ENCODE data around the gene BCKDHA.
"Not testable (repeated sequence)": the region's sequence is repeated elsewhere in the genome, so short reads cannot be mapped to it uniquely, and the experiment has no call there.

BCKDHA gene

DNA sequence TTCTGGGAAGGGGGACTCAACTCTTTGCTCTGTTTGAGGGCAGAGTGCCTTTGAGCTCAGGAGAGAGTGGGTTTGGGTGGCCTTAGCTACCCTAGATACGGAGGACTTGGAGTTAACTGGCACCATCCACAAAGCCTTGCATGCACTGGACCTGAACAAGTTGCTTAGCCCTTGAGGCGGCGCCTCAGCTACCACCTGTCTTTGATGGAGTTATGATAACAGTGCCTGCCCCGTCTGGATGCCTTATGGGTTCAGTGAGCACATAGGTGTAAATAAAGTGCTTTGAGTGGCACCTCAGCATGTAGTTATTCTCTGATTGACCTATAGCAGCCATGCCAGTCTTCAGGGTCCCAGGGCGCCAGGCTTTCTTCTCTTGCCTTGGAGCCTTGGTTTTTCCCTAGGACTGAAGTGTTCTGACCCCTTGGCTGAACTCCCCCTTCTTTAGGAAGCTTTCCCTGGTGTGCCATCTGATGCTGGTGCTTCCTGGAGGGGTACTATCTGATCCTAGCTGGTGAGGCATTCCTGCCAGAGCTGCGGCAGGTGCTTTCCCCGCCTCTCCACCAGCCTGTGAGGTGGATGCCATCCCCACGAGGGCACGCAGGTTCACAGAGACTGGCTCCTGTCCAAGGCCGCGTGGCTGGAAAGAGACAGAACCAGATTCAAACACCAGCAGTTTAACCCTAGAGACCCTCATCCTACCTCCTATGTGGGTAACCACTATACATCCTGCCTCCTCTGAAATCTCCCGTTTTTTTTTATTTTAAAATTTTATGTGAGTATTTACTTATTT is 5.8 kb downstream of the BCKDHA start:
- DNase-seq (ENCODE audit: low read depth, low spot score), result no peak

DNA sequence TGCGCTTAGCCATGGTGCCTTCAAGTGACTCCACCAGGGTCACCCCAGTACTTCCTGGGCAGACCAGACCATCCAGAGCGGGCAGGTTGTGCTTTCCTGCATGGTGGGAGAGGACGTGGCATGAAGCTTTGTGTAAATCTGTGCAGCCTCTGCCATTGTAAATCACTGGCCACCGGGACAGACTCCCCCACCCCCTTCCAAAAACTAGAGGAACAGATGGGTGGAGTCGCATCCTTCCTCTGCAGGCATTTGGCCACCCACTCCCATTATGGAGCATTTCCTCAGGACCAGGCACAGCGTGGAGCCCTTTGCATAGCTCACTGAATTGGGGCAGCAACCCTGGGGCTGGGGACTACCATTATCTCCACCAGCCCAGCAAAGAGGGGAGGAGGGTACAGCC is 8.2 kb downstream of the BCKDHA start:
- DNase-seq (ENCODE audit: low read depth, low spot score), result no peak

DNA sequence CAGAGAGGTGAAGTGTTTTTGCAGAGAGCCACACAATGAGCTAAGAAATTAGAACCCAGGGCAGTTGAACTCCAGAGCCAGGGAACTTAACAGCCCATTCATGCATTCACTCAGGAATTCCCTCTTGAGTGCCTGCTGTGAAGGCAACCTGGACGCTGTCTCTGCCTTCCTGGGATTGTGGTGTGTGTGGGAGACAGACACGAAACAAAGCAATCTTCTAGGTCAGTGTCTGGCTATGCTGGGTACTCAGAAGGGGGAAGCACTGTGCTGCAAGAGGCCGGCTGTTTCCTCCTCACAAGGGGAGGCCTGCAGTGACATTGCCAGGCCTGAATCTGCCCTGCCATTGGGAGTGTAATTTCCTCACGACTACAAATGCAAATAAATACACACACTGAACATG is 9.7 kb downstream of the BCKDHA start:
- DNase-seq (ENCODE audit: low read depth, low spot score), result peak; percentile 64

DNA sequence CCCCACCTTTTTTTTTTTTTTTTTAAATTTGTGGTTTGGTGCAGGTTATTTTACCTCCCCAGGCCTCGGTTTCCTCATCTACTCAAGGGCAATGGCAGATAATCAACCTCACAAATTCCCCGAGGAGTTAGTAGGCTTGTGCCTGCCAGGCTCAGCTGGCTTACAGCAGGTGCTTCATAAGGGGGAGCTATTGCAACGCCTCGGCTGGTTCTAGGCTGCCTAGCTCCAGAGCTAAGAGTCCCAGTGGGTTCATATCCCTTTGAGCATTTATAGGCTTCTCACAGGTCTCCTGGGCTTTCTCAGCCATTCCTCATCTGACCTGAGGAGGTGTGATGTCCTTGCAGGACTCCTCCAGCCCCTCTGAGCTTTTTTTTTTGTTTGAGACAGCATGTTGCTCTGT is 10.6 kb downstream of the BCKDHA start:
- no peak for DNase-seq (ENCODE audit: low read depth, low spot score)

DNA sequence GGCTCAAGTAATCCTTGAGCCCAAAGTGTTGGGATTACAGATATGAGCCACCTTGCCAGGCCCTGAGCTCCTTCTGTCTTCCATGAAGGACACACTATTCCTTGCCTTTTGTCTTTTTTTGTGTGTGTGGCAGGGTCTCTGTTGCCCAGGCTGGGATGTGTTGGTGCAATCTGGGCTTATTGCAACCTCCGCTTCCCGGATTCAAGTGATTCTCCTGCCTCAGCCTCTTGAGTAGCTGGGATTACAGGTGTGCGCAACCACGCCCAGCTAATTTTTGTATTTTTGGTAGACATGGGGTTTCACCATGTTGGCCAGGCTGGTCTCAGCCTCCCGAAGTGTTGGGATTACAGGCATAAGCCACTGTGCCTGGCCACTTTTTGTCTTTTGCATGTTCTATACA is 11.2 kb downstream of the BCKDHA start:
- not testable (repeated sequence) for DNase-seq (ENCODE audit: low read depth, low spot score)

DNA sequence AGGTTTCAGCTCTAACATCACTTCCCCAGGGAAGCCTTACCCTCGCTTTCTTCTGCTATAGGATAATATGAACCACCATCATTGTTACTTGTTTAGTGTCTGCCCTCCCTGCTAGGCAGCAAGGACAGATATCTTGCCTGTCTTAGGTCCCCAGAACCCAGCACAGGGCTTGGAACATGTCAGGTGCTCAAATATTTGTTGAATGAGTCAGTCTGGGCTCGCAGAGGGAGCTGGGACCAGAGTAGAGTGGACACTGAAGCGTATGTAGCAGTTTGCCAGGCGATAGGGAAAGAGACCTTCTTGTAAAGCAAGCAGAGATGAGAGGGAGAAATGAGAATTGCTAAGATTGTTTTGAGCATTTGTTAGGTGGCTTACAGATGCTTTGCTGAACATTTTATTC is 11.7 kb downstream of the BCKDHA start:
- peak; percentile 84 for DNase-seq (ENCODE audit: low read depth, low spot score)

DNA sequence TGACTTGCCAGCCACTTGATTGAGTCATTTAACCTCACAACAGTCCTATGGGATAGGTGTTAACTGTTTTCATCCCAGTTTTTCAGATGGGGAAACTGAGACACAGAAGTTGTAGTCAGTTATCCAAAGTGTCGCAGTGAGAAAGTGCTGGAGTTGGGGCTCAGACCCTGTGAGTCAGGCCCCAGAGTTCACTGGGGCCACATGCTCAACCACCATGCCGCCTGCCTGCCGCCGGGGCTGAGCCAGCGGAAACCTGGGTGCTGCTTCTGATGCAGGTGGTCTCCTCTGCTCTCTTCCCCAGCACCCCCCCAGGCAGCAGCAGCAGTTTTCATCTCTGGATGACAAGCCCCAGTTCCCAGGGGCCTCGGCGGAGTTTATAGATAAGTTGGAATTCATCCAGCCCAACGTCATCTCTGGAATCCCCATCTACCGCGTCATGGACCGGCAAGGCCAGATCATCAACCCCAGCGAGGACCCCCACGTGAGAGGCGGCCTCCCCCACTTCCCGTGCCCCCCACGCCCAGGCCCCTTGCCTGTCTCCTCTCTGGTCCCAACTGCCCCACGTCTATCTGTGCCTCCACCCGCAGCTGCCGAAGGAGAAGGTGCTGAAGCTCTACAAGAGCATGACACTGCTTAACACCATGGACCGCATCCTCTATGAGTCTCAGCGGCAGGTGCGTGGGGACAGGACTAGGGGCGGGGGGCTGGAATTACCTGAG is 12.9 kb downstream of the BCKDHA start:
- no peak for DNase-seq (ENCODE audit: low read depth, low spot score)

DNA sequence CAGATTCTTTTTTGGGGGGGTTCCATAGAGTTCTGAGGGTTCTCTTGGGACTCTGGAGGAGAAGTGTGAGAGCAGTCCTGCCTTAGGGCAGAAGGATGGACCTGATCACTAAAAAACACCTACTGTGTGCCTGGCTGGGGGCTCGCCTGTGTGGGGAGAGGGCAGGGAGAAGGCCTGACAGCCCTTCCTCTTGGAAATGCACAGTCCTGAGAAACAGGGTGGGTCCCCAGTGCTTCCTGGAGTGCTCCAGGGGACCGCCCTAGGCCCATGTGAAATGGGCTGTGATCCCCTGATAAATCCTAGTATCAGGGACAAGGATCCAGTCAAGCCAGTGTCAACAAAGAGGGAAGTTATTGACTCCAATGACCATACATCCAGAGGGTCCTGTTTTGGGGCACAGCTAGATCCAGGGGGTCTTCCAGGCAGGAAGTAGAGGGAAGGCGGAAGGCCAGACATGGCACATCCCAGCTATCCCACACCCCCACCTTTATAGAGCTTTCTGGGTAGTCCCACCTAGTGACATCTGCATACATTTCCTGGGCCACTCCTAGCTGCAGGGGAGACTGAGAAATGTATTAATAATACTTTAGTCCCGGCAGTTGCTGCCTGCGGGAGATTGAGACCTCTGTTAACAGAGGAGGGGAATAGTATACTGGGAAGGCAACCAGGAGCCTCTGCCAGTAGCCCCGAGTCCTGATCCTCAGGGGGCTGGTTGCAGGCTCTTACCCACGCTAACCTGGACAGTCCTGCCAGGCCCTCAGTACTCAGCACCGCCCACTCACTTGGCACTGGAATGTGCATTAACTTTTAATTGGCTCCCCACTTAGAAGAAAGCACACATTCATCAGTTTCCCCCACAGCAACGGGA is 13.7 kb downstream of the BCKDHA start:
- no peak for DNase-seq (ENCODE audit: low read depth, low spot score)

DNA sequence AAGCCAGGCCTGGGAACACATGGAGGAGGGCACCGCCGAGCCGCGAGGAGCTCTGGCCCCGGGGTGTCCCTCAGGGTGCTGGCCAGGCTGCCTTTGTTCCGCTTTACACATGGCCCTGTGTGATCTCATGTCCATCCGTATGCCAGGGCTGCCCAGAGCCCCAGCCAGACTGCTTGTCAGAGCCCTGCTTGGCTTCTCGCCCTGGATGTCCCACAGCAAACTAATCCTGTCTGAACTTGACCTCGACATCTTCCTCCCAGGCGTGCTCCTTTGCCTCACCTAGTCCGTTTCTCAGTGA is 14.3 kb downstream of the BCKDHA start:
- DNase-seq (ENCODE audit: low read depth, low spot score), result peak; percentile 44

DNA sequence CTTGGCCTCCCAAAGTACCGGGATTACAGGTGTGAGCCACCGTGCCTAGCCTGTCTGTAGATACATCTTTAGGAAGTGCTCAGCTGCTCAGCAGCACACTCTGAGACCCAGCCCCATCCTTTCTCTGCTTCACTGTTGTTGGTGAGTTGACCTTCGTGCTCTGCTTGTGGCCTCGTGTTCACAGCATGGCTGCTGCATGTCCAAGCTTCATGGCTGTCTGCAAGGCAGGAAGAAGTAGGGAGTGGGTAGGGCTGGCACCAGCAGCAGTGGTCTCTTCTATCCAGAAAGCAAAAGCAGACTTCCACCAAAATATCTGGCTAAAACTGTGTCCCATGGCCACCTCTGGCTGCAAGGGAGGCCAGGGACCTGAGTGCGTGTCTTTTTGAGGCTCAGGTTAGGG is 15.3 kb downstream of the BCKDHA start:
- no peak for DNase-seq (ENCODE audit: low read depth, low spot score)

DNA sequence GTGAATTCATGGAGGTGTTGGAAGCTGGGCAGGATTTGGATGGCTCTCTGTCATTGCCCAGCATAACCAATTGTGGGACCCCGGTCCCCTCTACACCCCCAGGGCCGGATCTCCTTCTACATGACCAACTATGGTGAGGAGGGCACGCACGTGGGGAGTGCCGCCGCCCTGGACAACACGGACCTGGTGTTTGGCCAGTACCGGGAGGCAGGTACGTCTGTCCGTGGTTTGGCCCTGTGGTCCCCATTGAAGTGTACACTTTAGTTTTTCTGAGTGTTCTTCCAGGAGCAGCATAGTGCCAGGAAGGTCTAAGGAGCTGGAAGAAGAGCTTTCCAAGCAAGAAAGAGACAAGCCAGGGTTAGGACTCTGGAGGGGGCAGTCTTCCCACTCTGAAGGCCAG is 16.3 kb downstream of the BCKDHA start:
- no peak for DNase-seq (ENCODE audit: low read depth, low spot score)

DNA sequence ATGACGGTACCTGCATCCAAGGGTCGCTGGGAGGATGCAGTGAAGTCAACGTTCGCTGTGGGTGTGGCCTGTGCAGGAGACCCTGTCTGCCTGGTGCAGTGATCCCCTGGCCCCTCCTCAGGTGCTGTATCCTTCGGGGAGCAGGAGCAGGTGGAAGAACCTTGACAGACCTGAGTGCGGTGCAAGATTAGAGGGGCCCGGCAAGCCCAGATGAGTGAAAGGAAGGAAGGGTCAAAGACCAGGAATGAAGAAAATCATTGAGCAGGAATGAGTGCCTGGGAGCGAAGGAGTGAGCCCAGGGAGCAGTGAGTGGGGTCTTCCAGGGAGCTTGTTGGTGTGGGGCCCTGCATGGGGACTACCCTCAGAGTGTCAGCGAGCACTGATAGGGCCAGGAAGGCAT is 16.8 kb downstream of the BCKDHA start:
- DNase-seq (ENCODE audit: low read depth, low spot score), result no peak

DNA sequence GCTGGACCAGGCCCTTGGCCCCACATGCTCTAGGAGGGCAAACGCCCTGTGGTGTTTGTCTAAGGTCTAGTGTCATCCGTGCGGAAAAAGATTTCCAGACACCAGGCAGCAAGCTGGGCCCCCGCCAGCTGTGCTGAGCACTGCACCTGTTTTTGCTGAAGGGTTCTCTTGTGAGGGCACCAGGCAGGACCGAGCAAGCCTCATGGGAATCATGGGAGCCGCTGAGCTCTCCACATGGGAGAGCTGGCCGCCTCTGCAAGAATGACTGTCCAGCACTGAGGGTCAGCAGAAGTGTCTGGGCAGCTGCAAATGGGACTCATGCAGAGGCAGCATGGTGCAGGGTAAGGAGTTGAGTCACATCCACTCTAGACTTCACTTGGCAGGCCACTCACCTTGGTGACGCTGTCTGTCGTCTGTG is 17.5 kb downstream of the BCKDHA start:
- DNase-seq (ENCODE audit: low read depth, low spot score), result no peak

DNA sequence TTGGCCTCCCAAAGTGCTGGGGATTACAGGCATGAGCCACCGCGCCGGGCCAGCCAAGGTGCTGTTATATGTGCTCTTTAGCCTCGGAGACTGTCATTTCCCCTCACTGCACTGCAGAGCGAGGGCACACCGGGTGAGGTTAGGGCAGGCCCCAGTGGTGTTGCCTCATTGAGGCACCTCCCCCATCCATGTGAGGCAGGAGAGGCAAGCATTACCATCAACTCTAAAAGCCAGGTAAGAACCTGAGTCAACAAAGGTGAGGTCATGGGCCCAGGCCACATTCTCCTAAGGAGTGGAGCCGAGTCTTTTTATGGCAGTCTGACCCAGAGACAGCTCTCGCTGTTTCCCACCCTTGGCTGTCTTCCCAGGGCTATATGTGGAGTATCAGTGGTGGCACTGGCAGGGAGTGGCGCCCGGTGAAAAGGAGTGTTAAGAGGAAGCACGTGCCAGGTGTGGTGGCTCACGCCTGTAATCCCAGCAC is 18.6 kb downstream of the BCKDHA start:
- DNase-seq (ENCODE audit: low read depth, low spot score), result no peak

DNA sequence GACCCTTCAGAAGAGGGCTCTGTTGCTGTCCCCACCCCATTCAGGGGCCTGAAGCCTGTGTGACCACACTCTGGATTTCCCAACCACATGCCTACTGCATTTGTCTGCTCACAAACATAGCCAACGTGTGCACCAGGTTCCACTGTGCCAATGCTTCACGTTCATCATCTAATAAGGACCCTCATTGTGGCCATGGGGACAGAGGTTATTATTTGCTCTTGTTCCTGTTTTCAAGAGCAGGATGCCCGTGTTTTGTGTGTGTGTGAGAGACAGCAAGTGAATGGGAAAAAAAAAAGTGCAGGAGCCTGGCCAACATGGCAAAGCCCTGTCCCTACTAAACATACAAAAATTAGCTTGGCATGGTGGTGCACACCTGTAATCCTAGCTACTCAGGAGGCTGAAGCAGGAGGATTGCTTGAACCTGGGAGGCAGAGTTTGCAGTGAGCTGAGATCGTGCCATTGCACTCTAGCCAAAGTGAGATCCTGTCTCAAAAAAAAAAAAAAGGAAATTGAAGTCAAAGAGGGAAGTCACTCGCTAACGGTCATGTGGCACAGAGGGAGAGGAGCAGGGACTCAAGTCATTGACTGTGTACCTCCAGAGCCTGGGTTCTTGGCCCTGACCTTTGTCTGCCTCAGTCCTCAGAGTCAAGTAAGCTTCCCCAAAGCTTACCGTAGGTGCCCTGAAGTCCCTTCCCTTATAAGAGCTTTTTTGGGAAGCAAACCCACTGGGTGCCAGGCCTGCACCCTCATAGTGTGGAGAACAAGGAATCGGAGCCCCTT is 22.7 kb downstream of the BCKDHA start:
- DNase-seq (ENCODE audit: low read depth, low spot score), result no peak

DNA sequence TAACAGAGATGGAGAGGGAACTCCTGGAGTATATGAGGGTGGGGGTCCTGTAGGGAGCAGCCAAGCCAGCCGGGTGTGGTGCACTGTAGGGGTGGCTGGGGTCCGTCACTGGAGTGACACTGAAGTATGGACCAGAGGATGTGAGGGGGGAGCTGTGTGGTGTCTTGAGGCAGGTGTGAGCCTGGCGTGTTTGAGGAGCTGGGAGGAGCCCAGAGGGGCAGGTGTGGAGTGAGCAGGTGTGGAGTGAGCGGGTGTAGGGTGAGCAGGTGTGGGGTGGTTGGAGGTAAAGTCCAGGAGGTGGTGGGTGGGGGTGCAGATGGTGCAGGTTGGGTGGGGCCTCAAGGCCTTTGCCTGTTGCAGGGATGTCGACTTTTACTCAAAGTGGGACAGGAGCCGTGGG is 23.7 kb downstream of the BCKDHA start:
- DNase-seq (ENCODE audit: low read depth, low spot score), result no peak

DNA sequence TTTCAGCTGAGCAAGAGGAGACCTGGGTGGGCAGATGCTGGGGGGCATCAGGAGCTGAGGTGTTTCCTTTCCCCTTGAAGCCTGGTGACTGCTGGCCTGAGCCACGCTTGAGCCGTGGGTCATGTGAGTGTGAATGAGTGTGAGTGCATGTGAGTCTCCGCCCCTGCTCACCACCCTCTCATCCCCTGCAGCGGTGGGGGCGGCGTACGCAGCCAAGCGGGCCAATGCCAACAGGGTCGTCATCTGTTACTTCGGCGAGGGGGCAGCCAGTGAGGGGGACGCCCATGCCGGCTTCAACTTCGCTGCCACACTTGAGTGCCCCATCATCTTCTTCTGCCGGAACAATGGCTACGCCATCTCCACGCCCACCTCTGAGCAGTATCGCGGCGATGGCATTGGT is 24.4 kb downstream of the BCKDHA start:
- no peak for DNase-seq (ENCODE audit: low read depth, low spot score)

DNA sequence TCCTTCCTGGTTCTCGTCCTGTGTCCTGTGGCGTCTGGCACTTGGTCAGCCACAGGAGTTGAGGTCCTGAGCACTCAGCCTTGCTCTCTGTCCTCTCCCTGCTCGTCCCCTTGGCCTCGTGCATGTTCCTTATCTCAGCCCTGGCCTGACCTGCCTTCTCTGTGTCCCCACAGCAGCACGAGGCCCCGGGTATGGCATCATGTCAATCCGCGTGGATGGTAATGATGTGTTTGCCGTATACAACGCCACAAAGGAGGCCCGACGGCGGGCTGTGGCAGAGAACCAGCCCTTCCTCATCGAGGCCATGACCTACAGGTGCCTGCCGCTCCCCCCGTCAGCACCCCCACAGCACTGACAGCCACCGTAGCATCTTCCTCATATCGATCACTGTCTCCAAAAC is 24.8 kb downstream of the BCKDHA start:
- DNase-seq (ENCODE audit: low read depth, low spot score), result no peak

DNA sequence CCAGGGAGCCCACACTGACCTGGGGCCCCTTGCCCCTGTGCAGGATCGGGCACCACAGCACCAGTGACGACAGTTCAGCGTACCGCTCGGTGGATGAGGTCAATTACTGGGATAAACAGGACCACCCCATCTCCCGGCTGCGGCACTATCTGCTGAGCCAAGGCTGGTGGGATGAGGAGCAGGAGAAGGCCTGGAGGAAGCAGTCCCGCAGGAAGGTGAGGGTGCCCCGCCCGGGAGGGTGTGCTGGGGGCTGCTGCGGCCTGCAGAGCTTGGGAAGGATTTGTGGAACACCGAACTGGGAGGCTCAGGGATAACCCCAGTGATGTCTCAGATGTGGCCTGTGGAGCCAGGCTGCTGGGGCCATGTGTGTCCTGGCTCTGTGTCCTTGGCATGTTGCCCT is 25.3 kb downstream of the BCKDHA start:
- DNase-seq (ENCODE audit: low read depth, low spot score), result no peak

DNA sequence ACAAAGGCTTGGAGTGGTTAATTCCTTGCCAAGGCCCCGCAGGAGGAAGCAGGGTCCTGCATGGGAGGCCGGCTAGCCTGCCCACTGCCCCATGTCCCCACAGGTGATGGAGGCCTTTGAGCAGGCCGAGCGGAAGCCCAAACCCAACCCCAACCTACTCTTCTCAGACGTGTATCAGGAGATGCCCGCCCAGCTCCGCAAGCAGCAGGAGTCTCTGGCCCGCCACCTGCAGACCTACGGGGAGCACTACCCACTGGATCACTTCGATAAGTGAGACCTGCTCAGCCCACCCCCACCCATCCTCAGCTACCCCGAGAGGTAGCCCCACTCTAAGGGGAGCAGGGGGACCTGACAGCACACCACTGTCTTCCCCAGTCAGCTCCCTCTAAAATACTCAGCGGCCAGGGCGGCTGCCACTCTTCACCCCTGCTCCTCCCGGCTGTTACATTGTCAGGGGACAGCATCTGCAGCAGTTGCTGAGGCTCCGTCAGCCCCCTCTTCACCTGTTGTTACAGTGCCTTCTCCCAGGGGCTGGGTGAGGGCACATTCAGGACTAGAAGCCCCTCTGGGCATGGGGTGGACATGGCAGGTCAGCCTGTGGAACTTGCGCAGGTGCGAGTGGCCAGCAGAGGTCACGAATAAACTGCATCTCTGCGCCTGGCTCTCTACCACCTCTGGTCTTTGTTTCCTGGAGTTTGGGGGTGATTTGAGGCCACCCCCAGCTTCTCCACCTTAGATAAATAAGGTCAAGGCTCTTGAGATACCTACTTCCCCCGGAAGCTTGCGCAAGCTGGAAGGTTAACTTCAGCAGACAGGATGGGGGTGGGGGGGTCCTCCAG is 26.9 kb downstream of the BCKDHA start:
- no peak for DNase-seq (ENCODE audit: low read depth, low spot score)

Data from astrocyte of the hippocampus (primary cell).